Activated CD8-positive, alpha-beta memory T cell treated with anti-CD3 and anti-CD28 coated beads, Interleukin-2, amount 50 U/mL, for 24 hours (primary cell): ENCODE results near the gene ATP2A1.
"Not testable (repeated sequence)": the region's sequence is repeated elsewhere in the genome, so short reads cannot be mapped to it uniquely, and the experiment has no call there.

Experiments
- DNase-seq: peaks from one replicate; pipeline ENCODE4 v3.0.0-alpha.2; 2020; ENCODE audit errors: extremely low read depth

Gene ATP2A1

DNA sequence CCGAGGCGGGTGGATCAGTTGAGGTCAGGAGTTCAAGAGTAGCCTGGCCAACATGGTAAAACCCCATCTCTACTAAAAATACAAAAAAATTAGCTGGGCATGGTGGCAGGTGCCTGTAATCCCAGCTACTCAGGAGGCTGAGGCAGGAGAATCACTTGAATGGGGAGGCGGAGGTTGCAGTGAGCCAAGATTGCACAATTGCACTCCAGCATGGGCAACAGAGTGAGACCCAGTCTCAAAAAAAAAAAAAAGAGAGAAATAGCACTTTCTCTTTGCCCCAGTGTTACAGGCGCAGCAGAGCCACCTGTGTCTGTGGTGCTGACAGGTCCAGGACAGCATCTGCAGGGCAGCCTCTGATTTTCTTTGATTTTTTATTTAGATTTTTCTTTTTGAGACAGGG, 3.3 kb downstream of the ATP2A1 start:
- not testable (repeated sequence) for DNase-seq

DNA sequence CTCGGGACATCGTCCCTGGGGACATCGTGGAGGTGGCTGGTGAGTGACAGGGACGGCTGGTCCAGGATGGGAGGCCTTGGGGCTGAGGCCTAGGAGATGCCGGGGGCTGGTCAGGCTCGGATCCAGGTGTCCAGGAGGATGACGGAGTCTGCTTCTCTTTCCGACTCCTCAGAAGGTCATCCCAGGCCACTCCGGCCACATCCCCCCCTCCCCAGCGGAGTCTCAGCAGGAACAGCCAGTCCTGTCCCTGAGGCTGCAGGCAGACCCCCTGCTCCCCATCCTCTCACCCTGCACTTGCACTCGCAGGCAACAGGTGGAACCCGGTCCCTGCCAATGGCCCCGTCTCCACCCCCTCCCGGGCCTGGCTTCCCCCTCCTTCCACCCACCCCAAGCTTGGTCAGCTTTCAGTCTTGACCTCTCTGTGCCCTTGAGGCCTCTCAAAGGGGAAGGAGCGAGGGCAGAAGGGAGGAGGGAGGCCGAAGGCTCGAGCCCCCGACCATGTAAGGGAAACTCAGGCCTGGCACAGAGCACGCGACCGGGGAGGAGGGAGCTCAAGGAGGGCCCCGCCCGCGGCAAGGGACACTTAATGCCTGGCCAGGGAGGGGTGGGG, 4.4 kb downstream of the ATP2A1 start:
- DNase-seq: no peak

DNA sequence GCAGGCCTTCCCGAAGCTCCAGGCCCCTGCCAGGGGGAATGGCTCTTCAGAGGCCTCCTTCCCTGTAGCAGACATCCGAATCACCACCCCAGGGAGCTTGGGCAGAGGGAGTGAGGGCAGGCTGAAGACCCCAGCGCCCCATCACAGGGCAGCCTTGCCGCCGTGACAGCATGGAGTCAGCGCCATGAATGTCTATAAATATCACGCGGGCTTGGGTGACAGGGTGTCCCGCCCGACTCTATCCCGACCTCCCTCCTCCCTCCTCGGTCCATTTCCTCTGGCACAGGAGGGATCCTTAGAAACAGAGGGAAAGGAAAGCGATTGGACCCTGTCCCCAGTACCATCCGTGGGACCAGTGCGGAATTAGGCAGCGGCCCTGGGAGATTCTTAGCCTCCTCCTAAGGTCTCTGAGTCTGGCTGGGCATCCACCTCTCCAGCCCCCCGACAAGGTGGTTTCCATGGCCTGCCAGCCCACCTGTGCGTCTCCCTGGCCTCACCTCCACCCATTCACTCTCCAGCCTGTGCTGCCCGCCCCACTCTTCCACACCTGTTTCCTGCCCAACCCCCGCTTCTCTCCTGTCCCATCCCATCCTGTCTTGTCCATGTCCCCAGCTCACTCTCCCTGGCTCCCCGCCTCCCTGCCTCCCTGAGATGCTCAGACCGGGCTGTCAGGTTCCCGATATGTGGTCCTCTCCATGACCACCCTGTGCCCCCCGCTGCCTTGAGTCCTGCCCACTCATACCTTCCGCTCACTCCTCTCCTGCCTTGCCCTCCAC, 5.1 kb downstream of the ATP2A1 start:
- DNase-seq: no peak

DNA sequence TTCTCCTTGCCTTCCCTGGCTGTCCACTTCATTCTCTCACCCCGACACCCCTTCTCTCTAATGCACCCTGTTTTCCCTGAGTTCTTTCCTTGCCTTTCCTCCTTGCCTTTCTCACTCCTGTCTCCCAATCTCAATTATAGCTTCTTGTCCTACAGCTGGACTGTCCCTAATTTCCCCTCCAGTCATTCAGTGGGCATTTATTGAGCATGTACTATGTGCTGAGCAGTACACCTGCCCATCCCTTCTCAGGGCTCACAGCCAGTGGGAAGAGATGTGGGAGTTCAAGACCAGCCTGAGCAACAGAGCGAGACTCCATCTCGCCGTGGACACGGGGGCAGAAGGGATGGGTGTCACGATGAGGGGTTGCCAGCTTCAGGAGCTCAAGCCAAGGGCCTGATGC, 5.8 kb downstream of the ATP2A1 start:
- DNase-seq: no peak

DNA sequence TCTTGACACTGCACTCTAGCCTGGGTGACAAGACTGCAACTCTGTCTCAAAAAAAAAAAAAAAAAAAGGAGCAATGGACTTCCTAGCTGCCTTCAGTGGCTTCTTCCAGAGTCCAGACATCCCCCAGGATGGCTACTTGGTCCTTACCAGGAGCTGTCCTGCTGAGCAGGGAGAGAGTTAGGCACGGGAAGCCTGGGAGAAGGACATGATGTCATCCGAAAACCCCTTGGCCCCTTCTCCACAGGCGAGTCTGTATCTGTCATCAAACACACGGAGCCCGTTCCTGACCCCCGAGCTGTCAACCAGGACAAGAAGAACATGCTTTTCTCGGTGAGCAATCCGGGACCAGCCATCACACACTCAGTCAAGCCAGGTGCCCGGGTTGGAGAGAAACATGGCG, 8.7 kb downstream of the ATP2A1 start:
- no peak for DNase-seq

DNA sequence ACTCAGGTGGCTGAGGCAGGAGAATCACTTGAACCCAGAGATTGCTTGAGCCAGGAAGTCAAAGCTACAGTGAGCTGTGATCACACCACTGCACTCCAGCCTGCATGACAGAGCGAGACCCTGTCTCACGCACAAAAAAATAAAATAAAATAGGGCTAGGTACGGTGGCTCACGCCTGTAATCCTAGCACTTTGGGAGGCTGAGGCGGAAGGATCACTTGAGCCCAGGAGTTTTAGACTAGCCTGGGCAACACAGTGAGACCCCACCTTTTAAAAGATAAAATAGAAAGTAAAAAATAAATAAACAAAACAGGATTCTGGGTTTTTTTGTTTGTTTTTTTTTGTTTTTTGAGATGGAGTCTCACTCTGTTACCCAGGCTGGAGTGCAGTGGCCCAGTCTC, 12.1 kb downstream of the ATP2A1 start:
- not testable (repeated sequence) for DNase-seq

DNA sequence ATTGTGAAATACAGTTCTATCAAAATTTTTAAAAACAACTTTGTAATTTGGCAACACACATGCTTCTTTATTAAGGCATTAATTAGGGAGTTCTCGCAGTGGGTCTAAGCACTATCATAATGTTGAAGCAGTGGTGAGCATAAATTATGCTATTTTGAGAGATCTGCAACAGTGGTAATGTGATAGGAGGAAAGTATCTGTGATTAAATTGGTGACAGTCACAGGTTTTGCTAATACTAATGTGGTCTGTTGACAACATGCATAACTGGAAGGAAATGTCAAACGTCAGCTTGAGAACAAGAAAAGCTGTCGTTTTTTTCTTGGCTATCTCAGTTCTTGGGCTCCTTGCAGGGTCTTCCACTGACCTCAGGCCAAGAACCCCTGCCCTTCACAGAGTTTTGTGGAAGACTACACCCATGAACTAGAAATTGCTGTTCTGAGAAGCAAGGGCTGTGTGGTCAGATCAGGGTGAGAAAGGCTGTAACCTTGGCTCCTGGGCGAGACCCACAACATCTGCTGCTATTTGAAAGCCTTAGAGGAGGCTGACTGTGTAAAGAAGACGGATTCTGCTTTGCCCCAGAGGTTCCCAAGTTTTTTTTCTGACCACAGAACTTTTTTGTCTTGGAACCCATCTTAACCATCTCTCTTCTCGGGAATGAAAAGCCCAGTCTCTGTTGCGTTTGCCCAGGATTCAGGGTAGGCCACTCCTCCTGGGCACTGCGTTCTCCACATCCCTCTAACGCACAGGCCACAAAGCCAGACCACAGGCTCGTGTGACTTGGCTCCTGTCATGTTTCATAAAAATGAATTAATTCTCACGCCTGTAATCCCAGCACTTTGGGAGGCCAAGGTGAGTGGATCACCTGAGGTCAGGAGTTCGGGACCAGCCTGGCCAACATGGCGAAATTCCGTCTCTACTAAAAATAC, 13.9 kb downstream of the ATP2A1 start:
- no peak for DNase-seq

DNA sequence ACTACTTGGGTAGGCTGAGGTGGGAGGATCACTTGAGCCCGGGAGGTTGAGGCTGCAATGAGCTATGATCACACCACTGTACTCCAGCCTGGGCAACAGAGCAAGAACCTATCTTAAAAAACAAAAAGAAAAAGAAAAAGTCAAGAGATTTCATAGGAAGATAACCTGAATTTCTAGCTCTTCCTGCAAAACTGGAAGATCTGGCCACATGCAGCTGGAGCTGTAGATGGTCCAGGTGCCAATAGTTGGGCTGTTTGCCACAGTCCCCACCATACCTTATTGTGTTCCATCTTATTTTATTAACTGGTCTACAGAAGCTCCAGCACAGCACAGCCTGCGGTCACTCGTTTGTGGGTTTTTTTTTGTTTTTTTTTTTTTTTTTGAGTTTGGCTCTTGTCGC, 15.0 kb downstream of the ATP2A1 start:
- no peak for DNase-seq

DNA sequence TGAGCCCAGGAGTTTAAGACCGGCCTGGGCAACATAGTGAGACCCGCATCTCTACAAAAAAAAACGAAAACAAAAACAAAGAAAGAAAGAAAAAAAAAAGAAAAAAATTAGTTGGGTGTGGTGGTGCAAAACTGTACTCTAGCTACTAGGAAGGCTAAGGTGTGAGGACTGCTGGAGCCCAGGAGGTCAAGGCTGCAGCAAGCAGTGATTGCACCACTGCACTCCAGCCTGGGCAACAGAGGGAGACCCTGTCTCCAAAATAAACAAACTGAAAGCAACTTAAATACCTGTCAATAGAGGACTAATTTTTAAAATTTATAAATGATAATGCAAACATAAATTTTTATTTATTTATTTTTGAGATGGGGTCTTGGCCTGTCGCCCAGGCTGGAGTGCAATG, 17.3 kb downstream of the ATP2A1 start:
- DNase-seq: no peak

DNA sequence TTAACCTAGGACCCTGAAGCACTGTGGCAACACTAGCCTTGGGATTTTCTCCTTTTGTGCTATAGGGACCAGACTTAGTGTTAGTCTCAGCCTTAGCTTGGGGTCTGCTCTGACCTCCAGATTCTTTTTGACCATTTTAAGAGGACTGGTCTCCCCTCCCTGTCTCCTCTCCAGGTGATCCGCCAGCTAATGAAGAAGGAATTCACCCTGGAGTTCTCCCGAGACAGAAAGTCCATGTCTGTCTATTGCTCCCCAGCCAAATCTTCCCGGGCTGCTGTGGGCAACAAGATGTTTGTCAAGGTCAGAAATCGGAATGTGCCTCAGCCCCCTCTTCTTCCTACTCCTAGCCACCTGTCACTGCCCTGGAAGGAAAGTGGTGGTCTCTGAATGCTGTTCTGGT, 19.5 kb downstream of the ATP2A1 start:
- no peak for DNase-seq

DNA sequence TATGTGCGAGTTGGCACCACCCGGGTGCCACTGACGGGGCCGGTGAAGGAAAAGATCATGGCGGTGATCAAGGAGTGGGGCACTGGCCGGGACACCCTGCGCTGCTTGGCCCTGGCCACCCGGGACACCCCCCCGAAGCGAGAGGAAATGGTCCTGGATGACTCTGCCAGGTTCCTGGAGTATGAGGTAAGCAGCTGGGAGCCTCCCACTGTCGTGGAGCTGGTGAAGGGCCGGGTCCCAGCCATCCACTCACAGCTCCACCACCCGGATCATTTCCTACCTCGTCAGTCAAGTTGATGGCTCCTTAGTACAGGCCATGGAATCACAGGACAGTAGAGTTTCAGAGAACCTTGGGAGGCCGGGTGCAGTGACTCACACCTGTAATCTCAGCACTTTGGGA, 20.0 kb downstream of the ATP2A1 start:
- DNase-seq: no peak

DNA sequence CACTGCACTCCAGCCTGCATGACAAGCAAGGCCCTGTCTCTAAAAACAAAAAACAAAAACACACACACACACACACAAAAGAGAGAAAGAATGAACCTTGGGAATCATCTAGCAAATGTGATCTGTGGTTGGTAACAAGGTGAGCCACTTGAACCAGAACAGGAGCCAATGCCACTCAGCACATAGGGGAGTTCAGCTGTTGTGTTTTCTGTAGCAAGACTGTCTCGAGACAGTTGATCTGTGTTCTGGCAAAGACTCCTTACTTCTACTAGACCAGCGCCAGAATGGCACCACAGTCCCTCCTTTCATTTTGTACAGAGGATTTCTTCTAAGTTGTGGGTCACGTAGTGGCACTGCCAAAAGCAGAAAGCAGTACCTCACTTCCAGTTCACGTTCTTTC, 20.7 kb downstream of the ATP2A1 start:
- no peak for DNase-seq

DNA sequence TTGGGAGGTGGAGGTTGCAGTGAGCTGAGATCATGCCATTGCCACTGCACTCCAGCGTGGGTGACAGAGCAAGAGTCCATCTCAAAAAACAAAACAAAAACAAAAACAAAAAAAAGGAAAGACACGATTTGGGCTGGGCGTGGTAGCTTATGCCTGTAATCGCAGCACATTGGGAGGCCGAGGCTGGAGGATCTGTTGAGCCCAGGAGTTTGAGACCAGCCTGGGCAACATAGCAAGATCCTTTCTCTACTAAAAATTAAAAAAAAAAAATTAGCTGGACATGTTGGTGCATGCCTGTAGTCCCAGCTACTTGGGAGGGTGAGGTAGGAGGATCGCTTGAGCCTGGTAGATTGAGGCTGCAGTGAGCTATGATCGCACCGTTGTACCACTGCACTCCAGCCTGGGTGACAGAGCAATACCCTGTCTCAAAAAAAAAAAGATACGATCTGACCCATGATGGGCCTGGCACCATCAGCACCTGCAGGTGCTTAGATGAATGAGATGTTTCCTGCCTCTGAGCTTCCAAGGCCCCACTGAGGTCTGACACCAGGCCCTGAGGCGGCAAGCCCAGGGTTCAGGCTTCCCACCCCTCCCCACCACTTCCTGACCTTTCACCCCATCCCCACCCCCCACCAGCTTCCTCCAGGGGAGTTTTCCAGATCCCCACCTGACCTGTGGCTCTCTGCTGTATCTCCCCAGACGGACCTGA, 21.7 kb downstream of the ATP2A1 start:
- no peak for DNase-seq

DNA sequence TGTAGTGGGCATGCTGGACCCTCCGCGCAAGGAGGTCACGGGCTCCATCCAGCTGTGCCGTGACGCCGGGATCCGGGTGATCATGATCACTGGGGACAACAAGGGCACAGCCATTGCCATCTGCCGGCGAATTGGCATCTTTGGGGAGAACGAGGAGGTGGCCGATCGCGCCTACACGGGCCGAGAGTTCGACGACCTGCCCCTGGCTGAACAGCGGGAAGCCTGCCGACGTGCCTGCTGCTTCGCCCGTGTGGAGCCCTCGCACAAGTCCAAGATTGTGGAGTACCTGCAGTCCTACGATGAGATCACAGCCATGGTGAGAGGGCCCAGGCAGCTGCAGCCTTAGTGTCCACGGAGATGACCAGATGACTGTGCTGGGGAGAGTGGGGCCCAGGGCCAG, 22.3 kb downstream of the ATP2A1 start:
- no peak for DNase-seq

DNA sequence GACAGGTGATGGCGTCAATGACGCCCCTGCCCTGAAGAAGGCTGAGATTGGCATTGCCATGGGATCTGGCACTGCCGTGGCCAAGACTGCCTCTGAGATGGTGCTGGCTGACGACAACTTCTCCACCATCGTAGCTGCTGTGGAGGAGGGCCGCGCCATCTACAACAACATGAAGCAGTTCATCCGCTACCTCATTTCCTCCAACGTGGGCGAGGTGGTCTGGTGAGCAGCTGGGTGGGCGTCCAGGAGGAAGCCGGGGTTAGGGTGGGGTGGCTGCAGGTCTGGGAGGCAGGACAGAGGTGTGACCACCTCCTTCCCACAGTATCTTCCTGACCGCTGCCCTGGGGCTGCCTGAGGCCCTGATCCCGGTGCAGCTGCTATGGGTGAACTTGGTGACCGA, 23.6 kb downstream of the ATP2A1 start:
- no peak for DNase-seq

DNA sequence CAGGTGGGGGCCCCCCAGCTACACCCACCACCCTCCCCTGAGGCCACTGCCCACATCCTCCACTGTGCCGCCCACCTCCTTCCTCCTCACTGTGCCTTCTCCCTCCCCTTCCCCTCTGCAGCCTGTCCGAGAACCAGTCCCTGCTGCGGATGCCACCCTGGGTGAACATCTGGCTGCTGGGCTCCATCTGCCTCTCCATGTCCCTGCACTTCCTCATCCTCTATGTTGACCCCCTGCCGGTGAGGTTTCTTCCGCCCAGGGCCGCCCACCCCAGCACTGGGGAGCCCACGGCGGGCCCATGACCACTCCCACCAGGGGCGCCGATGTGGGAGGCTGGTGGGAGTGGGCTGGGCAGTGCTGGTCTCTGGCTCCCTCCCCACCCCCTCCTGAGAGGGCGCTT, 24.6 kb downstream of the ATP2A1 start:
- no peak for DNase-seq

DNA sequence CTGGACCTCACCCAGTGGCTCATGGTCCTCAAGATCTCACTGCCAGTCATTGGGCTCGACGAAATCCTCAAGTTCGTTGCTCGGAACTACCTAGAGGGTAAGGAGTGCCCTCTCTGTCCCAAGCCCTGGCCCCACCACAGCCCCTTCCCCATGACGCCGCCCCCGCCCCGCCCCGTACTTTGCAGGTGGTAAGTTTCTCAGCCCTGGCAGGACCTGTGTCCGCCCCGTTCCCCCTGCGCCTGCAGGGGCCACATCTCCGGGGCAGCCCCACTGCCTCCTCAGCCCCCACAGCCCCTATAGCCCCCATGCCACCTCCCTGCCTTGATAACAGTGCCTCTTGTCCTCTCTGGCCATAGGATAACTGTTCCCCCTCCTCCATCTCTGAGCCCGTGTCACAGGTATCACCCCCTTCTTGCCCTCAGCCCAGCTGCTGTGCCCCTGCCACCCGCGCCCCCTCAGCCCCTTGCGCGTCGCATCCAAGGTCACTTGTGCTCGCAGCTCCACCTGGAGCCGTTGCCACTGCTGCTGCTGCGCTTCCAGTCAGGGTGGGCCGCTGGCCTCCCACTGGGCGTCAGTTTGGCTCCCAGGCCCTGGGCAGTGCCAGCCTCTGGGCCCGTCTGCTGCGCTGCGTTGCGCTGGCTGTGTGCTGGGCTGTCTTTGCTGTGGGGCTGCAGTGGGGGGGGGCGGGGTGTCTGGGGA, 25.2 kb downstream of the ATP2A1 start:
- no peak for DNase-seq

DNA sequence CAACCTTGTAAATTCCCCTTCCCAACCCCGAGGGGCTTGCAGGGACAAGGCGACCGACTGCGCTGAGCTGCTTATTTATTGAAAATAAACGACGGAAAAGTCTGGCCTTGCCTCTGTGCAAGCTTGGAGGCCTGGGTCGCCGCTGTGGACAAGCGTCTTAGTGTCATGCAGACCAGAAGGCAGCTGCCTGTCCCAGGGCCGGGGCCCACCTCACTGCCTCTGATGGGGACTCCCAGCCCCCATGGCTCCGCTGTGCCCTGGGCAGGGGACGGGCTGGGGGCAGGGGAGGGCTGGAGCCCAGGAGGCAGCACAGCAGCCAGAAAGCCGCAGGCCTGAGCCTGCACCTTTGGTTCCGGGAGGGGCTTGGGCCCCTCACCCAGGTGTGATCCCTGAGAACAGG, 26.1 kb downstream of the ATP2A1 start:
- DNase-seq: no peak

DNA sequence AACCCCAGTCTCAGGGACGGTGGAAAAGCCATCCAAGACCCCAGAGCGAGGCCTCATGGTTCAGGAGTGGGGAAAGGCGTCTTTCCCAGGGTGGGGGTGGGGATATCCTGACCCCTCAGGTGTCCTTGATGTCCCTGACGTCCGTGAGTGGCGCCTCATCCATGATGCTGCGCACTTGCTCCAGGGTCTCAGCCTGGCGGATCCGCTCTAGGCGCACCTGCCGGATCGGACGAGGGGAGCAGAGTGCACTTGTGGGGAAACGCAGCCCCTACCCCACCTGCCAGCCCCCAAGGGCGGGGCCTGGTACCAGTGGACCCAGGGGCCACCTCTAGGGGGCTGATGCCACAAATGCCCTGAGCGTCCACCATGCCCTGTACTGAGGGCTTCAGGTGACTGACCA, 26.5 kb downstream of the ATP2A1 start:
- DNase-seq: no peak

DNA sequence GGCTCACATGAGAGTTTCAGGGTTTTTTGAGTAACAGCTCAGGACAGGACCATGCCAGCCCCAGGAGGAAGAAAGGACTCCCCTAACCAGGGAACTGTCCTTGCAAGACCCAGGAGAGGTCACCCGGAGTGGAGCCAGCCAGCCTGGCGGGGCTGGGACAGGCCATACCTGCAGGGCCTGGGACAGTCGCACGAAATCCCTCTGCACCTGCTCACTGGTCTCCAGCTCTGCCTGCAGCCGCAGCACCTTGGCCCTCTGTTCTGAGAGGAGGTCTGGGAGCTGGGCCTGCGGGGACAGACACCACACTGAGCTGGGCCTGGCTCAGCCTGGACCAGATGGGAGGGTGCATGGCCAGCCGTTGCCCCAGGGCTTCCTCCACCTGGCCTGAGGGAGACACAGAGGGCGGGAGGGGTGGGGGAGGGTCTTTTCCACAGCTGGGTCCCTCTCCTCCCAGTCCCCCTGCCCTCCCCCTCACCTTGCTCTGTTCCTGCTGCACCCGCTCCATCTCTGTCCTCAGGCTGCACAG, 27.0 kb downstream of the ATP2A1 start:
- DNase-seq: no peak

DNA sequence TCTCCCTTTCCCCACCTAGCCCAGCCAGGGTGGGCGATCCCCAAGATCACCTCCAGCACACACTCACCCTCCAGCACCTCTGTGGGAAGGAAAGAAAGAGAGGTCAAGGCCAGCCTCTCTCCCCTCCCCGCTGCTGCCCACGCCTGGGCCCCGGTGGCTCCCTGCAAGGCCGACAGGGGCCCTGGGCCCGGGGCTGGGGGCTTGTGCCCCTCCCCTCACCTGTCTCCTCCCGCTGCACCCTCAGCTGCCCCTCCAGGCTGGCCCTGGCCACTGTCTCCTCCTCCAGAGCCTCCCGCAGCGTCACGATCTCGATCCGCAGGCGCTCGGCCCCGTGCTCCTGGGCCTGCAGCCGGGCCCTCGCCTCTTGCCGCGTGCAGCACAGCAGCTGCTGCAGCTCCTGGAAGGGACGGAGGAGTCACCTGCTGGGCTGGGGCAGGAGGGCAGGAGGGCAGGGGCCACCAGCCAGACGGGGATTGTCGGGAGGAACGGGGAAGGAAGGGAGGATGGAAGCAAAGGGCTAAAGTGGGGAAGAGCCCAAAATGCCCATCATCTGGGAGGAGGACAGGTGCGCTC, 27.6 kb downstream of the ATP2A1 start:
- DNase-seq: no peak
